Adrenal gland (tissue), 5 donors: ENCODE data around the gene DSCAML1.

Experiments used
- CTCF ChIP-seq, 6 experiments: fragments of 450-650 bp in 4 of 6; fragments of 200-600 bp in 2 of 6; sonication (generic) in 1 of 6; IDR thresholded peaks; 1 replicate in 5 of 6; 2 replicates in 1 of 6; pipeline versions ENCODE4 v1.5.1 to v1.8.0; 2016 to 2021; ENCODE audit warnings: antibody characterized with exemption in 6 of 6, mild to moderate bottlenecking in 2 of 6, moderate library complexity in 1 of 6
- POLR2A ChIP-seq, 2 donors: fragments of 450-650 bp; IDR thresholded peaks; one replicate each; pipeline ENCODE4 v1.6.1; 2017; ENCODE audit warnings: antibody characterized with exemption in 2 of 2, mild to moderate bottlenecking in 2 of 2, moderate library complexity in 1 of 2
- donor health status: DM: no; HTN: no; CAD: no.

GRCh38 chr11:117410861-117411710 lies 385.9 kb downstream of the DSCAML1 start:
- TF ChIP-seq CTCF (IDR thresholded peaks at IDR 0.05) (no peak), POLR2A (IDR thresholded peaks at IDR 0.05) (no peak)
